GM21825 (cell line): Measurements from ENCODE around the gene CSRNP3.
"Not testable (repeated sequence)": the region's sequence is repeated elsewhere in the genome, so short reads cannot be mapped to it uniquely, and the experiment has no call there.

Experiments
- ATAC-seq: cut with Tn5 transposase; IDR thresholded peaks from one replicate; pipeline ENCODE4 v1.9.1; 2021; ENCODE audit warnings: mild to moderate bottlenecking, moderate library complexity; ENCODE audit not compliant: unreplicated experiment

Gene CSRNP3

DNA sequence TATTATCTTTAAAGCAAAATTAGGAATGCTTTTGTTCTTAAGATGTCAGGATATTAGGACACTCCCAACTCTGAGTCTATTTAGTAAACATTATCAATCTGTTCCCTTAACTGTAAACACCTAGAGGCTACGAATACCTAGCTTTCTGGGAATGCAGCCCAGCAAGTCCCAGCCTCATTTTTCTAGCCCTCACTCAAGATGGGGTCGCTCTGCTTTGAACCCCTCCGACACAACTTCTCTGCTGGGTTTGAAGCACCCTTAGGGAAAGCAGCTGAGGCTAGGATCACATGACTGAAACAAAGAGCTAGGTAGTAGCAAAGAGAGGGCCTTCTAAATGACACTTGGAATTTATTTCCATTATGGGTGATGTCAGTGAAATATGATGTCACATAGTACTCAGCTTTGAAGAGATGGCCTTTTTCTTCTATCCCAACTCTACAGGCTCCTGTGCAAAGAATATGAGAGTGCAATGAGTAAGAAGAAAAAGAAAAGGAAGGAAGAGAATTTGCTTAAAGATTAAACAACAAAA, 114.7 kb downstream of the CSRNP3 start:
- ATAC-seq = no peak

DNA sequence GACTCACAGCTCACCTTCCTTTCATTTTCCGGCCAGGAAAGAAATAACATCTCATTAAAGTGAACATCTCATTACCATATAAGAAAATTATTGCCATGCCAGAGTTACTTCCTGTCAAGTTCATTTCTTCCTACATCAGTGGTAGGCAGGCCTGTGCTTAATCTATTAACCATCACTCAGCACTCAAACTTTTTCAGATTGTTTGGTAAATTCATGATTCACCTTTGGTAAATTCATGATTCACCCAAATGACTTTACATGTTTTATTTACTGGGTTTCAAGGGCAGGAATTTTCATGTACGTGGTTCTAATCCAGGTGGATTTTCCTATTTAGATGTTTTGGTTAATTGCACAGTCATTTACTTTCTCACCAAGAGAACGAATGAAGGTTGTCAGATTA, 116.5 kb downstream of the CSRNP3 start:
- ATAC-seq = no peak

DNA sequence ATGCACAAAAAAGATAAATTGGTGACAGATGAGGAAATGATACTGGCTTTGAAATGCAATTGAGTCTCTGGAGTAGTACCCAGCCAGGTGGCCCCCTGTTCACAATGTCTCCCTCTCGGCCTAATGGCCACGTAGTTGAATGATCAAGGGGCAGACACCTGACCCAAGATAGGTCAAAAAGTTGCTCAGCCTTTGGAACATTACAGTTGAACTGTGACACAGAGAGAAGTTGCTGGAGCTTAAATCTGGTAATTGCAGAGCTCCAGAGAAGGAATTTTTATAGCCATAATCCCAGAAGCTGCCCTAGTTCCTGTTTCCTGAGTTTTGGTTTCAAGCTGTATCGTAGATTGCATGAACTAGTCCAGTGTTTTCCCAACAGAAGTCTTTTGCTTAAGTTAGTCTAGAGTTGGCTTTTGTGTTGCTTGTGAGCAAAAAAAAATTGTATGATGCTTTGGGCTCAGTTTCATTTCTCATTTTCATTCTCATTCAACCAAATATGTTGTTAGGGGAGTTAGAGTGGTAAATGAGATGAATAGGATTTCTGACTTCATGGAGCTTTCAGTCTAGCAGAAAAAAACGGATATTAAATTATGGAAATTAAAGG, 117.9 kb downstream of the CSRNP3 start:
- peak; percentile 73 for ATAC-seq

DNA sequence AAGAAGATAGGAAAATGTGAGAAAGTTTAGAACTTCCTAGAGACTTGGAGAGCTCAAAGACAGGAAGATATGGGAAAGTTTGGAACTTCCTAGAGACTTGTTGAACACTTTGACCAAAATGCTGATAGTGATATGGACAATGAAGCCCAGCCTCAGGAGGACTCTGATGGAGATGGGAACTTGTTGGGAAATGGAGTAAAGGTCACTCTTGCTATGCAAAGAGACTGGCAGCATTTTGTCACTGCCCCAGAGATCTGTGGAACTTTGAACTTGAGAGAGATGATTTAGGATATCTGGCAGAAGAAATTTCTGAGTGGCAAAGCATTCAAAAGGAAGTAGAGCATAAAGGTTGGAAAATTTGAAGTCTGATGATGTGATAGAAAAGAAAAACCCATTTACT, 121.5 kb downstream of the CSRNP3 start:
- ATAC-seq = not testable (repeated sequence)

DNA sequence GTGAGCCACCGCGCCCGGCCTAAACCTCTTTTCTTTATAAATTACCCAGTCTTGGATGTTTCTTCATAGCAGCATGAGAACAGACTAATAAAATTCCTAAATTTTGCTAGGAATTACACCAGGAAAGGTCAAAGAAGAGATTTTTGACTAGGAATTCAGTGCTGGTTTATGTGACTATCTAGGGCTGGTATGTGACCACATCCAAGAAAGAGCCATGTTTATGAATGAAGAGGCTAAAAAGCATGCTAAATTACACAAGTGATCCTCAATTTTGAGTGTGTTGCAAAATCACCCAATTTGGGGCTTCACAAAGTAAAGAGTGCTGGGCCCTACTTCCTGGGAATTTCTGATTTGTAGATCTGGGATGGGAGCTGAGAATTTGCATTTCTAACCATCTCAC, 123.6 kb downstream of the CSRNP3 start:
- no peak for ATAC-seq

DNA sequence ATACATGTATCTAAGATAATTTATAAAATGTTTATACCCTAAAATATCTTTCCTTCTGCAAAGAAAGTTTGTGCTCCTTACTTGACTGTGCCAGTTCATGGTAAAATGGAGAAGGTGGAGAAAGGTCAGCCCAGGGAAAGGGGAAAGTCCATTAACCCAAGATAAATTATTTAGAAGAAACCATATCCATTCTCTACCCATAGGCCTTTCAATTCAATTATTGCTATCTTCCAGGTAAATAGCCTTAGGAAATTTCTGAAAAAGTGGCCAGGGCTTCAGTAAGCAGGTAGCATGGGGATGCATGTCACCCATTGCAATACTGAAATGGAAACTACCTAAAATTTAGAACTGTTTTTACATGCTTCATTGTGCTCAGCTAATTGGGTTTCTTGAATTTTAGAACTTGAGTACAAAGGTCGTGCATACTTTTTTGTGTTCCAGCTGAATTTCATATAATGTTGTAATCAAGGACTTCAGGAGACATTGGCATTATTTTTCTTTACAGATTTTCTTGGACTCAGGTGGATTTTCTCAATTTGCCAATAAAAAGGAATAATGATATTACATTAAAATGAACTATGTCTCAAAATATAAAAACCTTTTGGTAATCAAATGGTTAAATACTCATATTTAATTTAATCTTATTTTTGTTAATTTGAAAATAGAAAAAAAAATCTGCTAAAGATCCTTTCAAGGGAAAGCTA, 124.9 kb downstream of the CSRNP3 start:
- no peak for ATAC-seq

DNA sequence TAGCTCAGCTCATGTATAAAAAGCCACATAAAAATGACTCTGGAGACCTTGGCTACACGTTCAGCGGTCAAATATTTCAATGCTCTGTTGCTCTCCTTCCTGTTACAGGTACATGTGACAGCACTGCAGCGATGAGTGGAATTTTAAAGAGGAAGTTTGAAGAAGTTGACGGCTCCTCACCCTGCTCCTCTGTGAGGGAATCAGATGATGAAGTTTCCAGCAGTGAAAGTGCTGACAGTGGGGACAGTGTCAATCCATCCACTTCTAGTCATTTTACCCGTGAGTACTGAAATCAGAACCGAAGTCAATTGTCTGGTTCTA, 125.4 kb downstream of the CSRNP3 start:
- ATAC-seq = peak; percentile 98

DNA sequence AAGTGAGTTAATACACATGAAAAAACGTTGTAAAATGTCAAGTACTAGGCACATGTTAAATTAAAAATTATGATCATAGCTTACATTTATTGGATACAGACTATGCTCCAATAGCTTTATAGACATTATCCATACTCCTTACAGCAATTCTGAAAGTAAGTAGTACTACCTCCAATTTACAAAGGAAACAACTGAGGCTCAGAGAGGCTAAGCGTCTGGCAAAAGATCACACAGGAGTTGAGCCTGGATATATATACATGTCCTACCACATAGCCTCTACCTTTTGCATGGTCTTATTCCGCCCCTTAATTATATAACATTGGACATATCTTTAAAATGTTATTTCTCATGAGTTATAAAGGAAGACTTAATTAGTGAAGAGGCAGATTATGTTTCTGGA, 127.3 kb downstream of the CSRNP3 start:
- no peak for ATAC-seq

DNA sequence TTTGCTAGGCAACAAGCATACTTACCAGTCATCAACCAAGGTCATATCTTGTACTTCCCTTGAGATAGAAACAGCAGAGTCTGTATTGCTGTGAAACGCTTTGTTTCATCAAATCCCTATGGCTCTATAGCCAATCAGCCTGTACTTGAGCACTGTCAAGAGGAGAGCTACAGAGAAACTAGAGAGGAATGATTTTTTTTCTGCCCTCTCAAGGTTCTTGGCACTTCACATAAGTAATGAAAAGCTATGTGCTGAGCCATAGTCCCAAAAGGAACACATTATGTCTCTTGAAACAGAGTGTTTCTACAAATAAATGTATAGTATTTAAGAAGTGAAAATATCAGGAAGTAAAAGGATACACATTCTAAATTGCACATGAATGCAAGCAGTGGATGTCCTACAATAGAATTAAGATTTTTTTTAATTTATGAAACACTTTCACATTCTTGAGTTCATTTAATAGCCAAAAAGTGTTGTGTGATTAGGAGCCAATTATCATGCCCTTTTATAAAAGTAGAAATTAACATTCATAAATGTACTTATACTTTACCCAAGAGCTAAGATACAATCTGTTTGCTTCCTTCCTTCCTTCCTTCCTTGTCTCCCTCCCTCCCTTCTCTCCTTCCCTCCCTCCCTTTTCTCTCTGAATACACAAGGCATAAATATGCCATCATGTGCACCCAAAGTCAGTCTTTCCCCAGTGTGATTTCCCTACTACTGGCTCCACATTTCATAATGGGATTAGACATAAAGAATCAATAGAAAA, 131.8 kb downstream of the CSRNP3 start:
- ATAC-seq = no peak

DNA sequence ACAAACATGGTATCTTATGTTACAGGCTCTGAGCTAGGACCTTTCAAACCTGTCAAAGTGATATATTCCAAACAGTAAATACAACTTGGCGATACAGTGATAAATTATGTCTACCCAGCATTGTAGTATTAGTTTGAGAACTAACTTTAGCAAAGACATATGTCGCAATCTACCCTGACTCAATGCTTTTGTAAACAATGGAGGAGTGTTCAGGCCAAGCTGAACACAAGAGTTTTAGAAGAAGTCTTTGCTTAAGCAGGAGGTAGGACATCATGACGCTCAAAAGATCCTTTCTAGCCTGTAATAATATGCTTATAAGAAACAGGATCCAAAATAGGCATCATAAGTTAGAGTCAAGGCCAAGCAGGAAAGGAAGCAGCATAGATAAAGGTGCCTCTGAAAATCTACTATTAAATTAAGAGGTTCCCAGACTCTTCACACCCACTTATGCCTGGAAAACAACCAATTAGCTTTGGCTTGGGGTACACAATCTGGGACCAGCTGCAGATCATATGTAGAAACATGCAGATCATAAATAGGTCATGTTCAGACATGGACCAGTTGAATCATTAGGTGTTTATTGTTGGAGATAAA, 132.5 kb downstream of the CSRNP3 start:
- no peak for ATAC-seq

DNA sequence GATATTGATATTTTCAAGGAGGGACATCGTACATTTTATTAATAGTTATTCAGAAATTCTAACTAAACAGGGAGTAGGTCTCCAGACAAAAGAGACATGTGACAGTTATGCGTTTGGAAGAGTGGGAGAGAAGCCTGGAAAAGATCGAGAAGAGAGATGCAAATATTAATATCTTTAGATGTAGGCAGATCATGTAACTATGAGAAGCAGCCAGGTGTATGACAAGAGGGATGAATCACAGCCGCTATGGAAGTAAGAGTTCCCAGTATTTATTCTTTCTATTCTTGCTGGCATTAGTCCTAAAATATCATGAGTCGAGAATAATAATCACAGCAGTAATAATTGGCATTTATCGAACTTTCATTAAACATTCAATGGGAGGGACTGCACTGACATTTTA, 140.2 kb downstream of the CSRNP3 start:
- ATAC-seq = no peak

DNA sequence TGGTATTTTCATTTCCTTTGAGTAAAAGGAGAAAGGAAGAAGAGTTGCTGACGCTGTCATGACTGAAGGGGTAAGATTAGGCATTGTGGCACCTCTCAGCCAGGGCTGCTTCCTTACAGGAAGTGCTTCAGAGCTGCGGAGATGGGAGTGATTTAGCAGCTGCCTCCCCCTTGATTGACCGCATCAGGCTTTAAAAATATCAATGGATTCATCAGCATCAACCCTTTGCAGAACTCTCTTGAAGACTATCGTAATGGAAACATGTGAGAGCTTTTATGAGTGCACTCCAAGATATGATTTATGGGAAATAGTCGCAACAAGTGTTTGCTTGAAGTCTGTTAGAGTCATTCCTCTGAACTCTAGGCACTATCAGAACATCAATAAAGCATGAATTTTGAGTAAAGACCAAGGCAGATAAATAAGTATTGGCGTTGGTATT, 141.1 kb downstream of the CSRNP3 start:
- ATAC-seq = no peak

DNA sequence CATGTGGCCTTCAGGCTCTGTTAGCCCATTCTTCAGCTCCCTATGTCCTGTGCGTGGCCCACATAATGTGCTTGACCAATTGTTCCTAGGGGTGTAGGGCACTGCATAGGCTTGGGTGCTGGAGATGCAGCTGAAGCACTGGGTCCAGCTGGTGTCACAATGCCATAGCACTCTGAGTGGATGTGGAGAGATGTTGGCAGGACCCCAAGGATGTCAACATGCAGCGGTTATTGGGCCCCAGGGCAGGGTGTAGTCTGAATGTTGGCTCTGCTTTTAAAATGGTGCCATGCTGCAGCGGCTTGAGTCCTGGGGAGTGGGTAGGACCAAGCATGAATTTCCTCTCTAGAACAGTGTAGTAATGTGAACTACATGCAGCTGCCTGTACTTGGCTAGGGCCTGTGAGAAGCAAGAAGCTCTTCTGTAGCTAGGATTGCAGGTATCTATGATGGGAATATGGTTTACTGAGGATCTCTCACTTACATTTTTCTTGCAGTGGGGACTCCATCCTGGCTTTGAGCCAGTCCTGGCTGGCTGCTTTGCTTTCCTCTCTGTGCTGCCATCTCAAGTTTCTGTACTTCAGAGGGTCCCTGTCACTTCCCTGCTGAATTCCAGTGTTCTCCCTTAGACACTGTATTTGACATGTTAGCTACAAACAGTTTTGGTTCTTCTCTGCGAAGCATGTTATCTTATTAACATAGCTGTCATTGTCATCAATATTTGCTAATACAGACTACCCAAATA, 148.4 kb downstream of the CSRNP3 start:
- no peak for ATAC-seq

DNA sequence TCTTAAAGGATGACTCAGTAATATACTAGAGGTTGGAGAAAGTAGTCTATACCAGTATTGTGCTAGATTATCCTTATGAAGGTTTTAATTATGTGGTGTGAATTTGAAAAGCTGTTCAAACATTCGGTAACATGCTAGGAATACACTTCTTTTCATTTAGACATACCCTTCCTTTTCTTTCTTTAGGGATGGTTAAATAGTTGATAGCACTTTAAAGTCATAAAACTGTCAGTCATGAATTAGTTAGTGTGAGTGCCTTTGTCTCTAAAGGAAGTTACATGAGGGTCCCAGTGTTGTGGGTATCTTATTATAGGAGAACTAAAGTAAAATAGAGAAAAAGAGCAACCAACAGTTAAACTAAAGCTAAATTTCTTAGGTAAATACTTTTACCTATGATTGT, 149.3 kb downstream of the CSRNP3 start:
- no peak for ATAC-seq

DNA sequence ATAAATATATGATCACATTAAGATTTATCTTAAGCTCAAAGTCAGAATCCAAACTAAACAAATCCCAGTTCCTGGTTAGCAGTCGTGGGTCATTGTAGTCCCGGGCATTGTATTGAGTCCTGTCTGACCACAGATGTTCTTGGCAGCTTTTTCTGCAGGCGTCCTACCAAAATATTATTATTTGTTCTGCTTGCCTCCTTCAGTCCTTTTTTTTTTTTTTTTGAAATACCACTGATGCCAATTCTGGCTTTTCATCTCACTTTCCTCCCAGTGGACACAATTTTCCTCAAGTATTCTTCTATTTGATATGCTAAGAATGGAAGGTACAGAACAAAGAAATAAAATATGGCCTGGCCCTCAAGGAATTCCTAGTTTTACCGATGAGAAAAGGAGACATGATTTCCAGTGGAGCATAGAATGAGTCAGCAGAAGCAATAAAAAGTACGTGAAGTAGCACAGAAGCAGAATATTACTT, 151.6 kb downstream of the CSRNP3 start:
- no peak for ATAC-seq

DNA sequence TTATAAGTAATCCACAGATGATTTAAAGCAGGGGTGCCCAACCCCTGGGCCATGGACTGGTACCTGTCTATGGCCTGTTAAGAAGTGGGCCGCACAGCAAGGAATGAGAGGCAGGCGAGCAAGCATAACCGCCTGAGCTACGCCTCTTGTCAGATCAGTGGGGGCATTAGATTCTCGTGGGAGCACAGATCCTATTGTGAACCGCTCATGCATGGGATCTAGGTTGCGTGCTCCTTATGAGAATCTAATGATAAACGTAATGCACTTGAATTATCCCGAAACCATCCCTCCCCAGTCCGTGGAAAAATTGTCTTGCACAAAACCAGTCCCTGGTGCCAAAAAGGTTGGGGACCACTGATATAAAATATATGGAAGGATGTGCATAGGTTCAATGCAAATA, 153.7 kb downstream of the CSRNP3 start:
- ATAC-seq = no peak

DNA sequence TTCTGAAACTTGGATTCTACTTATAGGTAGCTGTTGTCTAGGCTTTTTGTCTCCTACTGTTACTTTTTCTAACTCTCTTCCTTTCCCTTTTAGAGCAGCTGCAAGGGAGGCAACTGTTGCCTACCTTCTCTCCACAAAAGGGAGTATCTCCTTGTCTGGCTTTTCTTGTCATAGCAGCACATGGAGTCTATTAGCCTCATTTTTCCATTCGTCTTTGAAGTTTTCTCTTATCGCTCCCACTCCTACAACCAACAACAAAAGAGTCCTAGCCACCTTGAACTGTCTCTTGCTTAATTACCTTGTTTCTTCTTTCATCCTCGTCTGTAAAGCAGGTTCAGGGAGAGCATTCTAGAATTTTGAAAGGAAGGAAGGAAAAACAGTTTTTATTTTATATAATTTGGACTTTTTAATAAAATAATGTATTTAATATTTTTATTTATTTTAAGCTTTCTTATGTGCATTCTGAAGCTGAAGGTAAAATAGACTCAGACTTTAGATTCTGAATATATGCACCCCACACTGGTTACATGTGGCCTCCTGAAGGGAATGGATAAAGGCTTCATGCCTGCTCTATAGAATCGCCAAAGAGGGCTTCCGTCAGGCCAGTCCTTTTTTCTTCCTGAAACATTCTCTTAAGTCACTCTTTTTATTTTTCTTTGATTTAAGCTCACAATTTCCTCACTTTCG, 154.4 kb downstream of the CSRNP3 start:
- ATAC-seq = no peak

DNA sequence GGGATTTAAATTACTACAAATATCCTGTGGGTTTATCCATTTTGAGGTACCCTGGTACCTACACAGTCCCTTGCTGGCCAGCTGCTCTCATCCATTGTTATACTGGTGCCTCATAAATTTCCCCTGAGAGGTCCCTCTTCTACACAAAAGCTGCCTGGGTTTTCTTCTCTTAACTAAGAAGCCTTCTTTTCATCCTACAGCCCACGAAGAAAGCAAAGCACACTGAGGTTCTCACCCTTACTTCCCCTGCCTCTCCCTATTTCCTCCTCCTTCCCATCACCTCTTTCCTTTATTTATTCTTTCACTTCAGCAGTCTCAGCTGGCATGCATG, 154.9 kb downstream of the CSRNP3 start:
- ATAC-seq = no peak

DNA sequence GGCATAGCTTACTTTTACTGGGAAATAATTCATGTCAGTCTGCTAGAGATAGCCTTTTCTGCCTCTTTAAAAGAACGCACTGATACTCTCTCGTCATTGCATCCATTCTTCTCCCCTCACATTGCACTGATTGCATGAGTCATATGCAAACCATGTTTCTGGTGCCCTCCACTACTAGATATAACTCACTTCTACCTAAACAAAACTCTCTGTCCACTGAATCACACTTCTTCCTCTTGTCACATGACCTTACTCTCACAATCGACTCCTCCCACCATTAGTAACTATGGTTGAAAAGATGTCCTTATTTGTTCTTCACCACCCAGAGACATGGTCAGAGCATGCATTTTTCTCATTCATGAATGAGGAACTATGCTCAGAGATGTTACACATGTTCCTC, 158.0 kb downstream of the CSRNP3 start:
- ATAC-seq = no peak

DNA sequence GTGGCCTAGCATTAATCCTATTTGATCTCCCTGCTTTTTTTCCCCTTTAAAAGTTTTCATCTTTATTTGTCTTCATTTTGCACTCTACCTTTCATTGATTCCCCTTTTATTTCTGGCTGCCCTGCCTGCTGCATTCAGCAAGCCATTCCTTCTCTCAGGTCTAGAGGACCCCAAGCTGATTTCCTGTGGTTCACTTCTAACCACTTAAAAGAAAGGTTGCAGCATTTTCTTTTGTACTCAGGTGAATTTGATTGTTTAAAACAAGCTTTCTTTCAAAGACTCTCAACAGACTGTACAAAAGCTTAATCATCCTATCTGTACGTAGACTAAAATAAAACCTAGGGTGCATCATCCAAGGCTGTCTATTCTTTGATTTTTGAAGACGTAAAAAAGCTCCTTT, 160.3 kb downstream of the CSRNP3 start:
- no peak for ATAC-seq
